ENCODE data around the gene TRMT5. TPM values are rescaled to one million over a fixed set of nuclear protein-coding genes. Genes with fewer than 3 reads are reported as not detected.

TRMT5 gene
- total RNA-seq, 2 donors from 2014 or later: 4.2 to 4.6 TPM

- no peaks in the 10 kb centered on the region for H3K9me3 ChIP-seq
- peaks cover 4% of the 10 kb centered on the region for H3K36me3 ChIP-seq
- no peaks in the 10 kb centered on the region for H3K4me1 ChIP-seq
- no peak overlapping the region for H3K4me3 ChIP-seq
- TF ChIP-seq CTCF (IDR thresholded peaks at IDR 0.05): no peak
- no peak overlapping the region for H3K27ac ChIP-seq
- H3K27me3 ChIP-seq: no peaks in the 10 kb centered on the region
- DNase-seq (ENCODE audit: low spot score): no peak
Measured at GRCh38 chr14:60999536-60999935, 18.7 kb upstream of the TRMT5 start.

- no peak for DNase-seq (ENCODE audit: low spot score)
- no peaks in the 10 kb centered on the region for H3K27me3 ChIP-seq
- no peaks in the 10 kb centered on the region for H3K9me3 ChIP-seq
- no peak overlapping the region for H3K4me3 ChIP-seq
- no peaks in the 10 kb centered on the region for H3K4me1 ChIP-seq
- TF ChIP-seq CTCF (IDR thresholded peaks at IDR 0.05): no peak
- no peak overlapping the region for H3K27ac ChIP-seq
- peaks cover 11% of the 10 kb centered on the region for H3K36me3 ChIP-seq
Measured at GRCh38 chr14:60998617-60999016, 17.7 kb upstream of the TRMT5 start.

GRCh38 chr14:60989599-60989998 is 8.7 kb upstream of the TRMT5 start:
- no peak for TF ChIP-seq CTCF (IDR thresholded peaks at IDR 0.05)
- Histone ChIP-seq H3K4me3 (no peak overlapping the region), H3K4me1 (no peaks in the 10 kb centered on the region), H3K36me3 (peaks cover 56% of the 10 kb centered on the region), H3K27me3 (no peaks in the 10 kb centered on the region), H3K9me3 (no peaks in the 10 kb centered on the region), H3K27ac (no peak overlapping the region)
- DNase-seq (ENCODE audit: low spot score): no peak

GRCh38 chr14:60986500-60986899 is 5.6 kb upstream of the TRMT5 start:
- no peak for TF ChIP-seq CTCF (IDR thresholded peaks at IDR 0.05)
- H3K36me3 ChIP-seq: peaks cover 30% of the 10 kb centered on the region

GRCh38 chr14:60984196-60984595 is 3.3 kb upstream of the TRMT5 start:
- TF ChIP-seq CTCF (IDR thresholded peaks at IDR 0.05): no peak
- Histone ChIP-seq H3K27ac (no peak overlapping the region), H3K4me1 (peaks cover 0 to 30% of the 10 kb centered on the region in 2 donors), H3K9me3 (no peaks in the 10 kb centered on the region), H3K4me3 (no peak overlapping the region), H3K27me3 (no peaks in the 10 kb centered on the region), H3K36me3 (peaks cover 9% of the 10 kb centered on the region)
- no peak for DNase-seq (ENCODE audit: low spot score)

More at GRCh38 chr14:60986500-60986899, 5.6 kb upstream of the TRMT5 start:
- no peak overlapping the region for H3K27ac ChIP-seq
- H3K4me3 ChIP-seq: no peak overlapping the region
- H3K4me1 ChIP-seq: peaks cover 0 to 20% of the 10 kb centered on the region in 2 donors
- H3K27me3 ChIP-seq: no peaks in the 10 kb centered on the region
- no peaks in the 10 kb centered on the region for H3K9me3 ChIP-seq
- no peak for DNase-seq (ENCODE audit: low spot score)

All from right atrium auricular region (tissue), 2 donors.